ENCODE results near the gene EGFL8. TPM values are rescaled to one million over a fixed set of nuclear protein-coding genes. Genes with fewer than 3 reads are reported as not detected.
"Not testable (repeated sequence)": the region's sequence is repeated elsewhere in the genome, so short reads cannot be mapped to it uniquely, and the experiment has no call there.

EGFL8 gene
- total RNA-seq = 1.3 TPM in 1 of 2 replicates, not detected in the other

GRCh38 chr6:32164295-32164694, at the start of gene EGFL8:
EGFL8 (plus strand) TSS chr6:32164595; CDS start chr6:32166166, 1,571 bp downstream.
- no peak for DNase-seq (ENCODE audit: low read depth)

- DNase-seq (ENCODE audit: low read depth) = no peak
Observed at GRCh38 chr6:32114796-32115195, 49.6 kb upstream of the EGFL8 start.

GRCh38 chr6:32115623-32116022, 48.8 kb upstream of the EGFL8 start:
- no peak for DNase-seq (ENCODE audit: low read depth)

GRCh38 chr6:32116674-32117073, 47.7 kb upstream of the EGFL8 start:
- no peak for DNase-seq (ENCODE audit: low read depth)

GRCh38 chr6:32117461-32117860, 46.9 kb upstream of the EGFL8 start:
- DNase-seq (ENCODE audit: low read depth) = no peak

- peak; percentile 75 for DNase-seq (ENCODE audit: low read depth)
Observed at GRCh38 chr6:32118782-32119628, 45.4 kb upstream of the EGFL8 start.

GRCh38 chr6:32120573-32121059, 43.8 kb upstream of the EGFL8 start:
- DNase-seq (ENCODE audit: low read depth) = no peak

- DNase-seq (ENCODE audit: low read depth) = no peak
Observed at GRCh38 chr6:32123681-32124080, 40.7 kb upstream of the EGFL8 start.

- no peak for DNase-seq (ENCODE audit: low read depth)
Observed at GRCh38 chr6:32126880-32127279, 37.5 kb upstream of the EGFL8 start.

GRCh38 chr6:32127409-32127716, 37.0 kb upstream of the EGFL8 start:
- DNase-seq (ENCODE audit: low read depth) = no peak

GRCh38 chr6:32127717-32128592, 36.4 kb upstream of the EGFL8 start, which contains the start of gene ATF6B:
ATF6B (minus strand) TSS chr6:32128246; CDS start chr6:32128207, 39 bp downstream.
- DNase-seq (ENCODE audit: low read depth) = peak; percentile 99

- no peak for DNase-seq (ENCODE audit: low read depth)
Observed at GRCh38 chr6:32128751-32129296, 35.6 kb upstream of the EGFL8 start.

- no peak for DNase-seq (ENCODE audit: low read depth)
Observed at GRCh38 chr6:32129297-32130088, 34.9 kb upstream of the EGFL8 start.

GRCh38 chr6:32131439-32131948, 32.9 kb upstream of the EGFL8 start:
- no peak for DNase-seq (ENCODE audit: low read depth)

GRCh38 chr6:32132110-32132509, 32.3 kb upstream of the EGFL8 start:
- no peak for DNase-seq (ENCODE audit: low read depth)

- DNase-seq (ENCODE audit: low read depth) = no peak
Observed at GRCh38 chr6:32133786-32134185, 30.6 kb upstream of the EGFL8 start.

GRCh38 chr6:32137454-32137853, 26.9 kb upstream of the EGFL8 start:
- DNase-seq (ENCODE audit: low read depth) = no peak

- no peak for DNase-seq (ENCODE audit: low read depth)
Observed at GRCh38 chr6:32139590-32139989, 24.8 kb upstream of the EGFL8 start.

GRCh38 chr6:32140420-32141046, 23.9 kb upstream of the EGFL8 start:
- no peak for DNase-seq (ENCODE audit: low read depth)

- DNase-seq (ENCODE audit: low read depth) = not testable (repeated sequence)
Observed at GRCh38 chr6:32144238-32144637, 20.2 kb upstream of the EGFL8 start.

GRCh38 chr6:32146287-32146686, 18.1 kb upstream of the EGFL8 start:
- DNase-seq (ENCODE audit: low read depth) = peak; percentile 31

All from renal cortical epithelial cell (primary cell).